Measurements from ENCODE around the gene GLCE.

- TF ChIP-seq CSRNP3 (CRISPR knock-in tag; IDR thresholded peaks at IDR 0.05) = no peak
- no peak for TF ChIP-seq ISL1 (CRISPR knock-in tag; IDR thresholded peaks at IDR 0.05)
- no peak for TF ChIP-seq GLIS3 (CRISPR knock-in tag; IDR thresholded peaks at IDR 0.05)
- TF ChIP-seq TSHZ2 (CRISPR knock-in tag; IDR thresholded peaks at IDR 0.05) = no peak
- no peak for TF ChIP-seq PATZ1 (CRISPR knock-in tag; IDR thresholded peaks at IDR 0.05; ENCODE audit: borderline replicate concordance)
- TF ChIP-seq PPARA (CRISPR knock-in tag; IDR thresholded peaks at IDR 0.05; ENCODE audit: borderline replicate concordance) = no peak
- no peak for TF ChIP-seq OSR1 (CRISPR knock-in tag; IDR thresholded peaks at IDR 0.05)
- no peak for TF ChIP-seq ESRRG (CRISPR knock-in tag; IDR thresholded peaks at IDR 0.05)
- no peak for TF ChIP-seq ZNF565 (CRISPR knock-in tag; conservative IDR thresholded peaks at IDR 0.05; ENCODE audit: low read depth)
- no peak for TF ChIP-seq CSDC2 (CRISPR knock-in tag; IDR thresholded peaks at IDR 0.05)
Measured at GRCh38 chr15:69156736-69157381, 3.6 kb upstream of the GLCE start.

Data from SK-N-SH treated with all-trans-retinoic acid at 6 μM for 48 hours (cell line).